GM13977 (cell line): ENCODE measurements around the gene RLN3.
A peak's percentile ranks its signal among the peaks of the same experiment; 100 is the strongest.
"Not testable (repeated sequence)": the region's sequence is repeated elsewhere in the genome, so short reads cannot be mapped to it uniquely, and the experiment has no call there.

Experiments
- DNase-seq: peaks from one replicate; pipeline ENCODE4 v3.0.0; 2012; ENCODE audit warnings: low spot score
- in situ Hi-C: fragments of 300-500 bp; cut with MboI; formaldehyde crosslinking; loops from one replicate; pipeline ENCODE4 v1.12.0; 2022; ENCODE audit warnings: low sequenced_read_pairs, low pct_unique_long_range_greater_than_20kb, mixed read lengths, inconsistent platforms; ENCODE audit not compliant: unreplicated experiment
- TF ChIP-seq, protein P1 (sequence below): IDR thresholded peaks from 2 replicates; pipeline ENCODE4 v1.5.1; 2012; ENCODE audit warnings: mild to moderate bottlenecking, control low read depth; ENCODE audit not compliant: insufficient read depth; ENCODE audit errors: extremely low read depth, missing control alignments

Gene RLN3

DNA sequence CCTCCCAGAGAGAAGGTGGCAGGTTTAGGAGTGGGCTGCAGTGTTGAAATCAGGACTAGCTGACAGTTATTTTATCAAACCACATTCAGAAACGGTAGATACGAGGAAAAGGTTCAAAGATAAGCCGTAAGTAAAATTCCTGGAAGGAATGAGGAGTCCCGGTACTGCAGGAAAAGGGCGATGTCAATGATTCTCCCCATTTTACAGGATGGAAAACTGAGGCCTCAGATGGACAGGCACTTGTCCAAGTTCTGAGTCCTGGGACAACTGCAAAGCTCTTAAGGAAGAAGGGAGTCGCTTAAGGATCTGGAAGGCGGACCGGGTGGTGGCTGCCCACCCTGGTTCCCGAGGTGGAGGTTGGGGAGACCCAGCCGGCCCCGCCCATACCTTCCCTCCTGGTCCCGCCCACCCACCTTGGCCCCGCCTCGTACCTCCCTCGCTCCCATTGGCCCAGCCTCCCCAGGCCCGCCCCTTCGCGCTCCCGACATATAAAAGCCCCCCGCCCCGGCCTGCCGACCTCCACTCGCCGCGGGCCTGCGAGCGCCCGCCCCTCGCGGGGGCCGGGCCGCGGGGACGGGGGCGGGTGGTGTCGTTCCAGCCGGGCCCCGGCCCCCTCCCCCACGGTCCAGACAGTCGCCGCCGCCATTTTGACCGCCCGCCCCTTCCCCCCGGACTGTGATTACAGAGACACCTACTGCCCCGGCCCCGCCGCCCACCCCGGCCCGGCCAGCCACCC, 22.4 kb upstream of the RLN3 start:
- in situ Hi-C loops: no loop called here
- DNase-seq: peak; percentile 87
- TF ChIP-seq, protein P1, sequence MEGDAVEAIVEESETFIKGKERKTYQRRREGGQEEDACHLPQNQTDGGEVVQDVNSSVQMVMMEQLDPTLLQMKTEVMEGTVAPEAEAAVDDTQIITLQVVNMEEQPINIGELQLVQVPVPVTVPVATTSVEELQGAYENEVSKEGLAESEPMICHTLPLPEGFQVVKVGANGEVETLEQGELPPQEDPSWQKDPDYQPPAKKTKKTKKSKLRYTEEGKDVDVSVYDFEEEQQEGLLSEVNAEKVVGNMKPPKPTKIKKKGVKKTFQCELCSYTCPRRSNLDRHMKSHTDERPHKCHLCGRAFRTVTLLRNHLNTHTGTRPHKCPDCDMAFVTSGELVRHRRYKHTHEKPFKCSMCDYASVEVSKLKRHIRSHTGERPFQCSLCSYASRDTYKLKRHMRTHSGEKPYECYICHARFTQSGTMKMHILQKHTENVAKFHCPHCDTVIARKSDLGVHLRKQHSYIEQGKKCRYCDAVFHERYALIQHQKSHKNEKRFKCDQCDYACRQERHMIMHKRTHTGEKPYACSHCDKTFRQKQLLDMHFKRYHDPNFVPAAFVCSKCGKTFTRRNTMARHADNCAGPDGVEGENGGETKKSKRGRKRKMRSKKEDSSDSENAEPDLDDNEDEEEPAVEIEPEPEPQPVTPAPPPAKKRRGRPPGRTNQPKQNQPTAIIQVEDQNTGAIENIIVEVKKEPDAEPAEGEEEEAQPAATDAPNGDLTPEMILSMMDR: no peak

GRCh38 chr19:14006085-14006765, 21.7 kb upstream of the RLN3 start, which contains the start of gene RFX1:
TSS of gene RFX1 (minus strand) at chr19:14006320. CDS start at chr19:13993843, 12,477 bp downstream.
- in situ Hi-C loops: no loop called here
- TF ChIP-seq, protein P1: no peak

GRCh38 chr19:14006766-14007562, 21.0 kb upstream of the RLN3 start:
- in situ Hi-C loops: no loop called here
- DNase-seq: no peak
- TF ChIP-seq, protein P1: no peak

More at GRCh38 chr19:14006085-14006765, 21.7 kb upstream of the RLN3 start, which contains the start of gene RFX1:
- peak; percentile 93 for DNase-seq

- in situ Hi-C loops: no loop called here
- TF ChIP-seq, protein P1: no peak
- no peak for DNase-seq
Measured at GRCh38 chr19:14012378-14012915, 15.5 kb upstream of the RLN3 start.

GRCh38 chr19:14015524-14016035, 12.4 kb upstream of the RLN3 start:
- in situ Hi-C loops: no loop called here
- DNase-seq: peak; percentile 75
- TF ChIP-seq, protein P1: no peak

DNA sequence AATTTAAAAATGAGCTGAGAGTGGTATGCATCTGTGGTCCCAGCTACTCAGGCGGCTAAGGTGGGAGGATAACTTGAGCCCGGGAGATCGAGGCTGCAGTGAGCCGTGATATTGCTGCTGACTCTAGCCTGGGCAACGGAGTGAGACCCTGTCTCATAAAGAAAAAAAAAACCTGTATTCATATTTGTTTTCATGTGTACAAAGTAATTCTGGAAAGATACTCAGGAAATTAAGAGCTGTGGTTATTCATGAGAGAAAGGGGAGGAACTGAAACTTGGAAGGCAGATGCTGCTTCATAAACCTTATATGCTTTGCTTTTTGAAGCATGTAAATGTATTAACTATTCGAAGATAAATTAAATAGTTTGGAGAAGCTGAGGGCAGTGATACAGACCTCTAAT, 8.8 kb upstream of the RLN3 start:
- DNase-seq: no peak
- TF ChIP-seq, protein P1: no peak
- in situ Hi-C loops: no loop called here

- in situ Hi-C loops, DNase-seq: not testable (repeated sequence)
Measured at GRCh38 chr19:14019739-14020138, 8.2 kb upstream of the RLN3 start.
